Lung microvascular endothelial cell (primary cell): ENCODE results near the gene CASP8. TPM values are rescaled to one million over a fixed set of nuclear protein-coding genes. Genes with fewer than 3 reads are reported as not detected.

Source experiments
- DNase-seq, 2 donors: peaks; one replicate each; pipeline versions ENCODE4 v3.0.0 to v3.0.0-alpha.2; 2010; ENCODE audit warnings: low read depth in 2 of 2
- total RNA-seq: library from RNA; depleted of rRNA; stranded (reverse); fragments of >200 nt; gene quantifications from 2 replicates; pipeline ENCODE4 v1.2.1, GENCODE V29; 2014

The CASP8 gene
- total RNA-seq, 1 donor from 2014 or later = 9.5 TPM

DNA sequence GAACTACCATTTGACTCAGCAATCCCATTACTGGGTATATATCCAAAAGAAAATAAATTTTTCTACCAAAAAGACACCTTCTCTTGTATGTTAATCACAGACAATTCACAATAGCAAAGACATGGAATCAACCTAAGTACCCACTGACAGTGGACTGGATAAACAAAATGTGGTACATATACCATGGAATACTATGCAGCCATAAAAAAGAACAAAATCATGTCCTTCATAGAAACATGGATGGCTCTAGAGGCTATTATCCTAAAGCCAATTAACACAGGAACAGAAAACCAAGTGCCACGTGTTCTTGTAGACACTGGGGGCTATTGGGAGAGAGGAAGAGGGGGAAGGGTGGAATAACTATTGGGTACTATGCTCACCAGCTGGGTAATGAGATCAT is 69.1 kb downstream of the CASP8 start:
- no peak for DNase-seq

Other genes starting within 250 kb of the CASP8 start
- 6.3 and 8.5 TPM in 2 replicates for gene HYCC2, start 188.9 kb upstream of the CASP8 start, total RNA-seq
- gene NDUFB3, start 188.5 kb upstream of the CASP8 start, total RNA-seq = 85.3 and 92.0 TPM in 2 replicates
- gene CFLAR, start 144.4 kb upstream of the CASP8 start, total RNA-seq = 79.1 and 101 TPM in 2 replicates
- 30.1 and 36.1 TPM in 2 replicates for gene CASP10, start 77.4 kb upstream of the CASP8 start, total RNA-seq
- 0.22 and 0.60 TPM in 2 replicates for gene FLACC1, start 96.8 kb downstream of the CASP8 start, total RNA-seq
- gene TRAK2, start 190.9 kb downstream of the CASP8 start, total RNA-seq = 26.6 and 26.8 TPM in 2 replicates
- 12.9 and 20.9 TPM in 2 replicates for gene STRADB, start 191.2 kb downstream of the CASP8 start, total RNA-seq